Measurements from ENCODE around the gene SYNGAP1. TPM values are rescaled to one million over a fixed set of nuclear protein-coding genes. Genes with fewer than 3 reads are reported as not detected.
"Not testable (repeated sequence)": the region's sequence is repeated elsewhere in the genome, so short reads cannot be mapped to it uniquely, and the experiment has no call there.

Gene SYNGAP1
- total and polyA plus RNA-seq, 7 experiments from 2014 or later, result 0.48 to 94.1 (median 54.2) TPM

DNA sequence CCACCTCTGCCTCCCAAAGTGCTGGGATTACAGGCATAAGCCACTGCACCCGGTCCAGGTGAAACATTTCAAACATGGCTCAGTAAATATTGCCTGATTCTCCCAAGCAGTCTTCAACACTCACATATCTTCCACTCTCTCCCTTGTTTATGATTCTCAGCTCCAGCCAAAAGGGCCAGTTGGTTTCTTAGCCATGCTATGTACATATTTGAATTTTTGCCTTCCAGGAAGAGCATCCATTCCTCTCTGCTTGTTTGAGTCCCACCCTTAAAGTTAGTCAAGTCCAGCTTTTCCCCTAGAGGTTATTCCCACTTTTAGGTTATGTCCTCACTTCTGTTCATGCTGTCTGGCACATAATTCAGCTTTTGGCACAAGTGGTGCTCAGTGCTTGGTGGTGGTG lies 22.3 kb upstream of the SYNGAP1 start:
- H3K36me3 ChIP-seq (ENCODE audit: control insufficient read depth in 2 of 3, insufficient read depth in 3 of 3, low read length in 3 of 3), result no peaks in the 10 kb centered on the region
- Mint-ChIP-seq H3K4me3 (no peak overlapping the region), H3K36me3 (peaks cover 0 to 33% (median 0%) of the 10 kb centered on the region in 5 donors), H3K4me1 (peaks cover under 1 to 38% (median 7%) of the 10 kb centered on the region in 7 donors), H3K27me3 (no peaks in the 10 kb centered on the region), H3K27ac (peak overlapping the region in 2 of 9 donors; percentile 6 to 66), H3K9me3 (no peaks in the 10 kb centered on the region)
- ATAC-seq, result no peak
- H3K4me3 ChIP-seq (ENCODE audit: low read length), result no peak overlapping the region
- H3K9me3 ChIP-seq (ENCODE audit: control insufficient read depth in 2 of 3, low read length in 3 of 3), result no peaks in the 10 kb centered on the region
- no peaks in the 10 kb centered on the region for H3K27me3 ChIP-seq (ENCODE audit: control insufficient read depth in 2 of 2, insufficient read depth in 2 of 2, low read length in 2 of 2)
- intact Hi-C loops (cut with micrococcal nuclease), result no loop called here
- no peak for DNase-seq
- ChIA-PET POLR2A (interaction anchor here (1.3 kb wide), 1 partner anchor 13 kb away, joined by 3 read pairs; no protein-coding TSS in a partner anchor), CTCF (no interaction called here)
- no peak overlapping the region for H3K27ac ChIP-seq (ENCODE audit: low read depth, low read length)
- peaks cover 0 to 1% of the 10 kb centered on the region in 2 donors for H3K4me1 ChIP-seq (ENCODE audit: control insufficient read depth in 2 of 2, insufficient read depth in 2 of 2, low read length in 2 of 2)

DNA sequence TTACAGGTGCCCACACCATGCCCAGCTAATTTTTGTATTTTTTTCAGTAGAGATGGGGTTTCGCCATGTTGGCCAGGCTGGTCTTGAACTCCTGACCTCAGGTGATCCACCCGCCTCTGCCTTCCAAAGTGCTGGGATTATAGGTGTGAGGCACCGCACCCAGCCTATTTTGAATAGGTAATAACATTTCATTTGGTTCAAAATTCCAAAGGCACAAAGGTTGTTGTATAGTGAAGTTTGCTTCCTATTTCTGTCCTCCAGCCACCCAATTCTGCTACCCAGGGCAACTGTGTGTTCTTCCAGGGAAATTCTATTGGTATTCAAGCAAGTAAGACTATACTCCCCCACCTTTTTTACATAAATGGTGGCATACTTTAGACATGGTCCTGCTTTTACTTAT lies 21.3 kb upstream of the SYNGAP1 start:
- CTCF ChIA-PET; H3K27me3 Mint-ChIP-seq; H3K4me3 Mint-ChIP-seq; H3K4me1 ChIP-seq (ENCODE audit: control insufficient read depth in 2 of 2, insufficient read depth in 2 of 2, low read length in 2 of 2); H3K36me3 ChIP-seq (ENCODE audit: control insufficient read depth in 2 of 3, insufficient read depth in 3 of 3, low read length in 3 of 3); POLR2A ChIA-PET; DNase-seq; intact Hi-C loops (cut with micrococcal nuclease); H3K27me3 ChIP-seq (ENCODE audit: control insufficient read depth in 2 of 2, insufficient read depth in 2 of 2, low read length in 2 of 2); ATAC-seq; H3K27ac ChIP-seq (ENCODE audit: low read depth, low read length); H3K4me3 ChIP-seq (ENCODE audit: low read length); H3K9me3 ChIP-seq (ENCODE audit: control insufficient read depth in 2 of 3, low read length in 3 of 3); H3K9me3 Mint-ChIP-seq: not testable (repeated sequence)
- Mint-ChIP-seq H3K36me3 (peaks cover 0 to 31% (median 0%) of the 10 kb centered on the region in 5 donors), H3K4me1 (peaks cover 0 to 31% (median 0%) of the 10 kb centered on the region in 7 donors), H3K27ac (peak overlapping the region in 1 of 9 donors; percentile 23)

DNA sequence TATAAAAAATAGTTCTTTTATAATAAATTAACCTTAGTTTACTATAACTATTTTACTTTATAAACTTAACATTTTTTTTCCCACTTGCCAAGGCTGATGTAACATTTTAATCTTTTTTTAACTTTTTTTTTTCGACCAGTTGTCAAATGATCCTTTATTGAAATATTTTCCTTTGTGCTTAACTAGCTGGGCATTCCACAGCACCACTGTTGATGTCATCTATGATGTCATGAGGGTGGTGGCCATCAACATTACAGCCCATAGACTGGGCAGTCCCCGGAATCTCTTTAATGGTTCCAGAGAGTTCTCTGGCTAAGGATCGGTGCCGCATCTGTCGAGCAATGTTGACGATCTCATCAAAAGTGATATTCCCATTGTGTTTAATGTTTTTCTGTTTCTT lies 20.0 kb upstream of the SYNGAP1 start:
- H3K36me3 ChIP-seq (ENCODE audit: control insufficient read depth in 2 of 3, insufficient read depth in 3 of 3, low read length in 3 of 3); H3K27me3 ChIP-seq (ENCODE audit: control insufficient read depth in 2 of 2, insufficient read depth in 2 of 2, low read length in 2 of 2); H3K27ac ChIP-seq (ENCODE audit: low read depth, low read length); intact Hi-C loops (cut with micrococcal nuclease); H3K4me3 ChIP-seq (ENCODE audit: low read length); H3K9me3 Mint-ChIP-seq; H3K4me3 Mint-ChIP-seq; H3K27ac Mint-ChIP-seq; H3K9me3 ChIP-seq (ENCODE audit: control insufficient read depth in 2 of 3, low read length in 3 of 3); POLR2A ChIA-PET; ATAC-seq; H3K27me3 Mint-ChIP-seq; H3K4me1 ChIP-seq (ENCODE audit: control insufficient read depth in 2 of 2, insufficient read depth in 2 of 2, low read length in 2 of 2); CTCF ChIA-PET; DNase-seq: not testable (repeated sequence)
- Mint-ChIP-seq H3K36me3 (peaks cover 0 to 34% (median 0%) of the 10 kb centered on the region in 5 donors), H3K4me1 (peaks cover 0 to 27% (median 3%) of the 10 kb centered on the region in 7 donors)

DNA sequence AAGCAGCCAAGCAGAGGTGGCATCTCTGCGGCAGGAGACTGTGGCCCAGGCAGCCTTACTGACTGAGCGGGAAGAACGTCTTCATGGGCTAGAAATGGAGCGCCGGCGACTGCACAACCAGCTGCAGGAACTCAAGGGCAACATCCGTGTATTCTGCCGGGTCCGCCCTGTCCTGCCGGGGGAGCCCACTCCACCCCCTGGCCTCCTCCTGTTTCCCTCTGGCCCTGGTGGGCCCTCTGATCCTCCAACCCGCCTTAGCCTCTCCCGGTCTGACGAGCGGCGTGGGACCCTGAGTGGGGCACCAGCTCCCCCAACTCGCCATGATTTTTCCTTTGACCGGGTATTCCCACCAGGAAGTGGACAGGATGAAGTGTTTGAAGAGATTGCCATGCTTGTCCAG lies 15.0 kb upstream of the SYNGAP1 start:
- H3K27me3 Mint-ChIP-seq, result no peaks in the 10 kb centered on the region
- DNase-seq, result no peak
- no peak overlapping the region for H3K4me3 Mint-ChIP-seq
- Histone ChIP-seq H3K27ac (ENCODE audit: low read depth, low read length) (no peak overlapping the region), H3K4me1 (ENCODE audit: control insufficient read depth in 2 of 2, insufficient read depth in 2 of 2, low read length in 2 of 2) (peaks cover 9 to 16% of the 10 kb centered on the region in 2 donors), H3K36me3 (ENCODE audit: control insufficient read depth in 2 of 3, insufficient read depth in 3 of 3, low read length in 3 of 3) (no peaks in the 10 kb centered on the region), H3K27me3 (ENCODE audit: control insufficient read depth in 2 of 2, insufficient read depth in 2 of 2, low read length in 2 of 2) (no peaks in the 10 kb centered on the region), H3K4me3 (ENCODE audit: low read length) (no peak overlapping the region), H3K9me3 (ENCODE audit: control insufficient read depth in 2 of 3, low read length in 3 of 3) (no peaks in the 10 kb centered on the region)
- peaks cover 0 to 28% (median 0%) of the 10 kb centered on the region in 5 donors for H3K36me3 Mint-ChIP-seq
- intact Hi-C loops (cut with micrococcal nuclease), result no loop called here
- ChIA-PET CTCF (no interaction called here), POLR2A (interaction anchor here (0.9 to 1.0 kb wide), 2 partner anchors 26 to 92 kb away, joined by 3 to 5 read pairs; no protein-coding TSS in a partner anchor)
- H3K4me1 Mint-ChIP-seq, result peaks cover 6 to 33% (median 9%) of the 10 kb centered on the region in 7 donors
- H3K9me3 Mint-ChIP-seq, result peaks cover 0 to 5% (median 0%) of the 10 kb centered on the region in 11 donors
- H3K27ac Mint-ChIP-seq, result peak overlapping the region in 2 of 9 donors; percentile 34 to 47
- no peak for ATAC-seq

DNA sequence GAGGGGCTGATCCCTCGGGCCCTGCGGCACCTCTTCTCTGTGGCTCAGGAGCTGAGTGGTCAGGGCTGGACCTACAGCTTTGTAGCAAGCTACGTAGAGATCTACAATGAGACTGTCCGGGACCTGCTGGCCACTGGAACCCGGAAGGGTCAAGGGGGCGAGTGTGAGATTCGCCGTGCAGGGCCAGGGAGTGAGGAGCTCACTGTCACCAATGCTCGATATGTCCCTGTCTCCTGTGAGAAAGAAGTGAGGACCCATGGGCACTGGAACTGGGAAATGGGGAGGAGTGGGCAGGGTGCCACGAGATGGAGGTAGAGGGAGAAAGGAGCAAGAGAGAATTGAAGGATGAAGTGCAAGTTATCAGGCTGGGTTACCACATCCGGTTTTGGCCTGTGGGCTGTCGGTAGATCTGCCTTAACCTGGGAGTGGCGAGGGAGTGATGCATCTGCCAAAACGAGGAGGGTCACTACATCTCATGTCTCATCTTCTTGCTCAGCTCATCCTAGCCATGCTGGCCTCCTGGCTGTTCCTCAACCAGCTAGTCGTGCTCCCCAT lies 14.4 kb upstream of the SYNGAP1 start:
- no peak for ATAC-seq
- no peak overlapping the region for H3K4me3 ChIP-seq (ENCODE audit: low read length)

DNA sequence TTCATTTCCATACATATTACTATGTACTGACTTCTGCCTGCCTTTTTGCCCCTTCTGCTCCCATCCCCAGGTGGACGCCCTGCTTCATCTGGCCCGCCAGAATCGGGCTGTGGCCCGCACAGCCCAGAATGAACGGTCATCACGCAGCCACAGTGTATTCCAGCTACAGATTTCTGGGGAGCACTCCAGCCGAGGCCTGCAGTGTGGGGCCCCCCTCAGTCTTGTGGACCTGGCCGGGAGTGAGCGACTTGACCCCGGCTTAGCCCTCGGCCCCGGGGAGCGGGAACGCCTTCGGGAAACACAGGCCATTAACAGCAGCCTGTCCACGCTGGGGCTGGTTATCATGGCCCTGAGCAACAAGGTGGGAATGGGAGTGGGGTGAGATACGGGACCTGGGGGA lies 13.7 kb upstream of the SYNGAP1 start:
- H3K27me3 Mint-ChIP-seq, result no peaks in the 10 kb centered on the region
- H3K27ac Mint-ChIP-seq, result peak overlapping the region in 3 of 9 donors; percentile 6 to 48 (median 46)
- H3K4me1 Mint-ChIP-seq, result peaks cover 6 to 36% (median 10%) of the 10 kb centered on the region in 7 donors
- no peak for ATAC-seq
- Histone ChIP-seq H3K27ac (ENCODE audit: low read depth, low read length) (no peak overlapping the region), H3K4me1 (ENCODE audit: control insufficient read depth in 2 of 2, insufficient read depth in 2 of 2, low read length in 2 of 2) (peaks cover 10 to 16% of the 10 kb centered on the region in 2 donors), H3K36me3 (ENCODE audit: control insufficient read depth in 2 of 3, insufficient read depth in 3 of 3, low read length in 3 of 3) (peaks cover 0 to 2% (median 0%) of the 10 kb centered on the region in 3 experiments), H3K27me3 (ENCODE audit: control insufficient read depth in 2 of 2, insufficient read depth in 2 of 2, low read length in 2 of 2) (no peaks in the 10 kb centered on the region), H3K4me3 (ENCODE audit: low read length) (no peak overlapping the region), H3K9me3 (ENCODE audit: control insufficient read depth in 2 of 3, low read length in 3 of 3) (no peaks in the 10 kb centered on the region)
- peaks cover 0 to 5% (median 0%) of the 10 kb centered on the region in 11 donors for H3K9me3 Mint-ChIP-seq
- intact Hi-C loops (cut with micrococcal nuclease), result no loop called here
- peak overlapping the region in 1 of 10 donors; percentile 9 for H3K4me3 Mint-ChIP-seq
- CTCF ChIA-PET, result no interaction called here
- peaks cover 0 to 26% (median 0%) of the 10 kb centered on the region in 5 donors for H3K36me3 Mint-ChIP-seq
- no peak for DNase-seq
- POLR2A ChIA-PET, result interaction anchor here (3.1 kb wide), 1 partner anchor 11 kb away, joined by 13 read pairs; the partner anchor contains the start of gene CUTA

More for the DNA sequence above, 14.4 kb upstream of the SYNGAP1 start:
- peaks cover 0 to 5% (median 0%) of the 10 kb centered on the region in 11 donors for H3K9me3 Mint-ChIP-seq
- ChIA-PET POLR2A (interaction anchor here (0.9 to 3.1 kb wide), 3 partner anchors 12 to 93 kb away, joined by 3 to 13 read pairs (median 5); partner anchors contain the start of gene CUTA), CTCF (no interaction called here)
- H3K27ac Mint-ChIP-seq, result peak overlapping the region in 5 of 9 donors; percentile 5 to 76 (median 46)
- intact Hi-C loops (cut with micrococcal nuclease), result no loop called here
- no peak for DNase-seq
- no peak overlapping the region for H3K27ac ChIP-seq (ENCODE audit: low read depth, low read length)
- peaks cover 6 to 36% (median 10%) of the 10 kb centered on the region in 7 donors for H3K4me1 Mint-ChIP-seq
- peak overlapping the region in 2 of 10 donors; percentile 9 to 38 for H3K4me3 Mint-ChIP-seq
- H3K27me3 Mint-ChIP-seq, result no peaks in the 10 kb centered on the region
- peaks cover 10 to 16% of the 10 kb centered on the region in 2 donors for H3K4me1 ChIP-seq (ENCODE audit: control insufficient read depth in 2 of 2, insufficient read depth in 2 of 2, low read length in 2 of 2)
- no peaks in the 10 kb centered on the region for H3K27me3 ChIP-seq (ENCODE audit: control insufficient read depth in 2 of 2, insufficient read depth in 2 of 2, low read length in 2 of 2)
- H3K36me3 ChIP-seq (ENCODE audit: control insufficient read depth in 2 of 3, insufficient read depth in 3 of 3, low read length in 3 of 3), result no peaks in the 10 kb centered on the region
- H3K36me3 Mint-ChIP-seq, result peaks cover 0 to 26% (median 0%) of the 10 kb centered on the region in 5 donors
- no peaks in the 10 kb centered on the region for H3K9me3 ChIP-seq (ENCODE audit: control insufficient read depth in 2 of 3, low read length in 3 of 3)

All from naive thymus-derived CD4-positive, alpha-beta T cell (primary cell).